ENCODE results near the gene TUBG1. TPM values are rescaled to one million over a fixed set of nuclear protein-coding genes. Genes with fewer than 3 reads are reported as not detected.

Gene TUBG1
- total and polyA plus RNA-seq, 9 of the 15 experiments (the other 6 are each of a cell fraction or from before 2014, with no cell fraction given) = 33.1 to 147 (median 66.0) TPM

DNA sequence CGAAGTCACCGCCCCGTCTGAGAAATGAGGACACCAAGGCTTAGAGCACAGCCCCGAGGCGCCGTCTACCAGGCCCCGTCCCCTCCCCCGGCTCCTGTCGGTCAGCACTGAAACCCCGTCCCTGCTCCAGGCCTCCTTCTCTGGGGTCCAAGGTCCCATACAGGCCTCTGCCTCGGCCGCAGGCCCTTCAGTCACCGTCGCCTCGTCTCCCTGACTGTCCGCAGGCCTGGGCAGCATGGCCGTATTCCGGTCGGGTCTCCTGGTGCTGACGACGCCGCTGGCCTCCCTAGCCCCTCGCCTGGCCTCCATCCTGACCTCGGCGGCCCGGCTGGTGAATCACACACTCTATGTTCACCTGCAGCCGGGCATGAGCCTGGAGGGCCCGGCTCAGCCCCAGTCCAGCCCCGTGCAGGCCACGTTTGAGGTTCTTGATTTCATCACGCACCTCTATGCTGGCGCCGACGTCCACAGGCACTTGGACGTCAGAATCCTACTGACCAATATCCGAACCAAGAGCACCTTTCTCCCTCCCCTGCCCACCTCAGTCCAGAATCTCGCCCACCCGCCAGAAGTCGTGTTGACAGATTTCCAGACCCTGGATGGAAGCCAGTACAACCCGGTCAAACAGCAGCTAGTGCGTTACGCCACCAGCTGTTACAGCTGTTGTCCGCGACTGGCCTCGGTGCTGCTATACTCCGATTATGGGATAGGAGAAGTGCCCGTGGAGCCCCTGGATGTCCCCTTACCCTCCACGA lies 46.9 kb upstream of the TUBG1 start (continued):
- TF ChIP-seq RBFOX2 (IDR thresholded peaks at IDR 0.05; ENCODE audit: low read depth, low read length) (peak; percentile 83), ZNF785 (CRISPR knock-in tag; IDR thresholded peaks at IDR 0.05) (no peak), PPARD (CRISPR knock-in tag; IDR thresholded peaks at IDR 0.05) (no peak), NELFE (IDR thresholded peaks at IDR 0.05; ENCODE audit: insufficient read depth, insufficient read length) (no peak), CEBPB (tag; IDR thresholded peaks at IDR 0.05) (peak; percentile 37; the same call in 1 of the 2 replicates), STAT5B (CRISPR knock-in tag; IDR thresholded peaks at IDR 0.05) (no peak), KLF13 (tag; IDR thresholded peaks at IDR 0.05; ENCODE audit: borderline replicate concordance, low read depth) (no peak), NFE2 (IDR thresholded peaks at IDR 0.05; ENCODE audit: low read depth) (peak; percentile 9; the same call in 1 of the 2 replicates), BRF1 (IDR thresholded peaks at IDR 0.05; ENCODE audit: borderline replicate concordance, extremely low read depth, insufficient read length) (no peak), HDAC2 (IDR thresholded peaks at IDR 0.05) (0 out of 2 replicates have a peak, but pooled peaks have one; percentile 10), POLR2A (conservative IDR thresholded peaks at IDR 0.05) (peak; percentile 41), ZEB2 (IDR thresholded peaks at IDR 0.05) (no peak), PTRF (tag; IDR thresholded peaks at IDR 0.05) (no peak), ZNF232 (CRISPR knock-in tag; IDR thresholded peaks at IDR 0.05) (0 out of 2 replicates have a peak, but pooled peaks have one; percentile 49), FOXK1 (CRISPR knock-in tag; IDR thresholded peaks at IDR 0.05; ENCODE audit: borderline replicate concordance) (peak; percentile 75; the same call in 1 of the 2 replicates), PHB2 (IDR thresholded peaks at IDR 0.05; ENCODE audit: low read depth) (no peak), FOS (IDR thresholded peaks at IDR 0.05; ENCODE audit: extremely low read depth, insufficient read length) (no peak)
- TF ChIP-seq, protein P1, sequence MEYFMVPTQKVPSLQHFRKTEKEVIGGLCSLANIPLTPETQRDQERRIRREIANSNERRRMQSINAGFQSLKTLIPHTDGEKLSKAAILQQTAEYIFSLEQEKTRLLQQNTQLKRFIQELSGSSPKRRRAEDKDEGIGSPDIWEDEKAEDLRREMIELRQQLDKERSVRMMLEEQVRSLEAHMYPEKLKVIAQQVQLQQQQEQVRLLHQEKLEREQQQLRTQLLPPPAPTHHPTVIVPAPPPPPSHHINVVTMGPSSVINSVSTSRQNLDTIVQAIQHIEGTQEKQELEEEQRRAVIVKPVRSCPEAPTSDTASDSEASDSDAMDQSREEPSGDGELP (CRISPR knock-in tag; IDR thresholded peaks at IDR 0.05; ENCODE audit: borderline replicate concordance) = peak; percentile 88
- TF ChIP-seq, protein P2, sequence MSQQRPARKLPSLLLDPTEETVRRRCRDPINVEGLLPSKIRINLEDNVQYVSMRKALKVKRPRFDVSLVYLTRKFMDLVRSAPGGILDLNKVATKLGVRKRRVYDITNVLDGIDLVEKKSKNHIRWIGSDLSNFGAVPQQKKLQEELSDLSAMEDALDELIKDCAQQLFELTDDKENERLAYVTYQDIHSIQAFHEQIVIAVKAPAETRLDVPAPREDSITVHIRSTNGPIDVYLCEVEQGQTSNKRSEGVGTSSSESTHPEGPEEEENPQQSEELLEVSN (IDR thresholded peaks at IDR 0.05; ENCODE audit: borderline replicate concordance in 1 of 2, extremely low read depth in 1 of 2, insufficient read depth in 1 of 2, insufficient read length in 1 of 2, low read depth in 1 of 2, low read length in 1 of 2, poor library complexity in 1 of 2, severe bottlenecking in 1 of 2) = peak in 1 of 2 experiments; percentile 33
- TF ChIP-seq, protein P3, sequence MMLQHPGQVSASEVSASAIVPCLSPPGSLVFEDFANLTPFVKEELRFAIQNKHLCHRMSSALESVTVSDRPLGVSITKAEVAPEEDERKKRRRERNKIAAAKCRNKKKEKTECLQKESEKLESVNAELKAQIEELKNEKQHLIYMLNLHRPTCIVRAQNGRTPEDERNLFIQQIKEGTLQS (IDR thresholded peaks at IDR 0.05) = peak; percentile 37; the same call in 1 of the 2 replicates
- TF ChIP-seq, protein P3 (CRISPR knock-in tag; conservative IDR thresholded peaks at IDR 0.05) = 0 out of 2 replicates have a peak, but pooled peaks have one; percentile 39
